Measurements from ENCODE around the gene MALAT1.

MALAT1 gene

GRCh38 chr11:65473278-65473860, 25.5 kb upstream of the MALAT1 start:
- ChIA-PET POLR2A (interaction anchor here (3.1 to 26.0 kb wide), 3 partner anchors 17 to 50 kb away, joined by 20 to 1229 read pairs (median 72); partner anchors contain the start of genes MALAT1 and NEAT1), CTCF (interaction anchor here (0.6 to 5.5 kb wide), 6 partner anchors 14 to 58 kb away, joined by 3 to 40 read pairs (median 4); no protein-coding TSS in a partner anchor)
- H3K4me3 ChIP-seq (ENCODE audit: low read depth, low read length), result no peak overlapping the region
- TF ChIP-seq CTCF (IDR thresholded peaks at IDR 0.05; ENCODE audit: insufficient read depth, low read length, missing control alignments), result no peak
- DNase-seq (ENCODE audit: low read depth, low spot score), result no peak

GRCh38 chr11:65474864-65475263, 24.0 kb upstream of the MALAT1 start:
- H3K4me3 ChIP-seq (ENCODE audit: low read depth, low read length), result no peak overlapping the region
- no peak for TF ChIP-seq CTCF (IDR thresholded peaks at IDR 0.05; ENCODE audit: insufficient read depth, low read length, missing control alignments)
- ChIA-PET POLR2A (interaction anchor here (5.6 to 26.0 kb wide), 3 partner anchors 15 to 53 kb away, joined by 70 to 1229 read pairs (median 193); partner anchors contain the start of genes MALAT1 and NEAT1), CTCF (interaction anchor here (5.8 kb wide), 1 partner anchor 15 kb away, joined by 96 read pairs; no protein-coding TSS in a partner anchor)
- no peak for DNase-seq (ENCODE audit: low read depth, low spot score)

- no peak for DNase-seq (ENCODE audit: low read depth, low spot score)
- H3K4me3 ChIP-seq (ENCODE audit: low read depth, low read length), result peak overlapping the region; percentile 78
- ChIA-PET POLR2A (interaction anchor here (0.7 to 26.0 kb wide), 8 partner anchors 13 to 55 kb away, joined by 3 to 1229 read pairs (median 4); partner anchors contain the start of genes MALAT1 and NEAT1), CTCF (interaction anchor here (0.9 to 5.8 kb wide), 7 partner anchors 13 to 96 kb away, joined by 3 to 96 read pairs (median 3); no protein-coding TSS in a partner anchor)
- TF ChIP-seq CTCF (IDR thresholded peaks at IDR 0.05; ENCODE audit: insufficient read depth, low read length, missing control alignments), result no peak
Measured at GRCh38 chr11:65476632-65477148, 22.2 kb upstream of the MALAT1 start.

GRCh38 chr11:65477149-65477965, 21.5 kb upstream of the MALAT1 start:
- DNase-seq (ENCODE audit: low read depth, low spot score), result no peak
- CTCF ChIA-PET, result interaction anchor here (0.9 to 5.8 kb wide), 12 partner anchors 7 to 110 kb away, joined by 3 to 96 read pairs (median 4); no protein-coding TSS in a partner anchor
- POLR2A ChIA-PET, result interaction anchor here (0.6 to 26.0 kb wide), 12 partner anchors 8 to 100 kb away, joined by 3 to 1229 read pairs (median 4); partner anchors contain the start of genes MALAT1 and NEAT1
- TF ChIP-seq CTCF (IDR thresholded peaks at IDR 0.05; ENCODE audit: insufficient read depth, low read length, missing control alignments), result no peak
- peak overlapping the region; percentile 78 for H3K4me3 ChIP-seq (ENCODE audit: low read depth, low read length)

- CTCF ChIA-PET, result interaction anchor here (0.6 to 5.8 kb wide), 15 partner anchors 8 to 112 kb away, joined by 3 to 96 read pairs (median 5); partner anchors contain the start of genes MALAT1 and SCYL1
- peak overlapping the region; percentile 39 for H3K4me3 ChIP-seq (ENCODE audit: low read depth, low read length)
- no peak for DNase-seq (ENCODE audit: low read depth, low spot score)
- POLR2A ChIA-PET, result interaction anchor here (0.6 to 26.0 kb wide), 10 partner anchors 12 to 57 kb away, joined by 3 to 1229 read pairs (median 6); partner anchors contain the start of genes MALAT1 and NEAT1
- no peak for TF ChIP-seq CTCF (IDR thresholded peaks at IDR 0.05; ENCODE audit: insufficient read depth, low read length, missing control alignments)
Measured at GRCh38 chr11:65478388-65479183, 20.3 kb upstream of the MALAT1 start.
